Stimulated activated CD8-positive, alpha-beta memory T cell treated with anti-CD3 and anti-CD28 coated beads, Interleukin-7, amount 100 ng/mL, for 48 hours (primary cell): ENCODE results near the gene VASH2.
"Not testable (repeated sequence)": the region's sequence is repeated elsewhere in the genome, so short reads cannot be mapped to it uniquely, and the experiment has no call there.

ENCODE experiments used
- DNase-seq, 2 donors: peaks; one replicate each; pipeline ENCODE4 v3.0.0-alpha.2; 2020; ENCODE audit warnings: low read depth in 1 of 2; ENCODE audit errors: extremely low read depth in 1 of 2

The VASH2 gene

DNA sequence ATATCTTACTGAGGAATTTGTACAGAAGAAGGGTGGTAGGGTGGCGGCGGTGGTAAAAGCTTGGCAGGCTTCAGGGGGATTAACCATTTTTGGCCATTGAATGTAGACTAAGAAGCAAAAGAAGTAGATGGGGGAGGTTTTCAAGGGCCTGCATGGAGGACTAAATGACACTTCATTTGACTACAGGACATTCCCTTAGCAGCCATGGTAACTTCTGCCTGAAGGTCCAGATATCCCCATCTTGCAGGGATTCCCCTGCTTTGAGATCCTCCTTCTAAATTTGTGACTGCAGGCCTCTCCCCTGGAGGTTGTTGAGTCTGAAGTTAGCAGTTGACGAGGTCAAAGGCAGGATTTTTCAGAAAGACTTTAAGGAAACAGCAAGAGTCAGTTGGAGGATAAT, 4.8 kb downstream of the VASH2 start:
- DNase-seq, result no peak

DNA sequence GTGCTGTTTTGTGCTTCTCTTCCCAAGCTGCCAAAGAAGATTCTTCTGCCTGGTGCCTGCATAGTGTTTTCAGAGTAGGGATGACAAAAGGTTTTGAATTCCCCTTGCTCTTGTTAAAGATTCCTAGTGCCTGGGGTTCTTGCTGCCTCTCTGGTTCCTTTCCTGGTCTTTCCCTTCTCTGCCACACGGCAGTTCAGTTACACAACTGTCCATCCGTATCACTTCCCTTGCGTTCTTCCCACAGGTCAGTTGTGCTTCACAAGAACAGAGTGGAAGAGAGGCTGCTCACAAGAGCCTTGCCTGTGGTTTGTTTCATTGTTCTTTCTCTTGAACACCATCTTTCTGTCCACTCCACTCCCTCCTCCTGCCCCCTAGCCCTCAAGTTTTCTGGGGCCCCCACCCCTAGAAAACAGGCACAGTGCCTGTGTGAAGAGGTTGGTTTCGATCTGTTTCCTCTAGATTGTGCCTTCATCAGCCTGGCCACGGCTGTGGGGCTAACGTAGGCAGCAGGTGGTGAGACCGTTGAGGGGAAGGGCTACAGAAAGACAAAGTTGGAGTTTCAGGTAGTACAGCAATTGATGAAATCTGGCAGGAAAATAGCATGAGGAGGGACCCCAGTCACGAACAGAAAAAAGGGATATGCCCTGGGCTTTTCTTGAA, 5.8 kb downstream of the VASH2 start:
- DNase-seq, result no peak

- no peak for DNase-seq
Measured at GRCh38 chr1:212957546-212957945, 7.2 kb downstream of the VASH2 start.

DNA sequence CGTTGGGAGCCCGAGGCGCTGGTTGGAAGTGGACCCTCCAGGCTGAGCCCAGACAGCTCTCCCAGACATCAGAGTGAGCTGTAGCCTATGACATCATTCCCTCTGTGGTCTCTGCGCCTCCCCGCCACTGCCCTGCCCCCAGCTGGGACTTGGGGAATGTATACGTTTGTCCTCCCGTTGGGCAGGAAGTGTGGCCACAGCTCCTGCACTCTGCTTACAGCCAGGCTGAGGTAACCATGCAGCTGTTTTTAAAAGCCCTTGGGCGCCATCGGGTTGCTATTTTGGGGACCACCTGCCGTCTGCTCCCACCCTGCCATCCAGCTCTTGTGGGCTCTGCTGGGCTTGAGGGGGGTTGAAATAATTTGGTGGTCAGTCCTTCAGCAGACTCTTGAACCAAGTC, 7.8 kb downstream of the VASH2 start:
- DNase-seq, result no peak

DNA sequence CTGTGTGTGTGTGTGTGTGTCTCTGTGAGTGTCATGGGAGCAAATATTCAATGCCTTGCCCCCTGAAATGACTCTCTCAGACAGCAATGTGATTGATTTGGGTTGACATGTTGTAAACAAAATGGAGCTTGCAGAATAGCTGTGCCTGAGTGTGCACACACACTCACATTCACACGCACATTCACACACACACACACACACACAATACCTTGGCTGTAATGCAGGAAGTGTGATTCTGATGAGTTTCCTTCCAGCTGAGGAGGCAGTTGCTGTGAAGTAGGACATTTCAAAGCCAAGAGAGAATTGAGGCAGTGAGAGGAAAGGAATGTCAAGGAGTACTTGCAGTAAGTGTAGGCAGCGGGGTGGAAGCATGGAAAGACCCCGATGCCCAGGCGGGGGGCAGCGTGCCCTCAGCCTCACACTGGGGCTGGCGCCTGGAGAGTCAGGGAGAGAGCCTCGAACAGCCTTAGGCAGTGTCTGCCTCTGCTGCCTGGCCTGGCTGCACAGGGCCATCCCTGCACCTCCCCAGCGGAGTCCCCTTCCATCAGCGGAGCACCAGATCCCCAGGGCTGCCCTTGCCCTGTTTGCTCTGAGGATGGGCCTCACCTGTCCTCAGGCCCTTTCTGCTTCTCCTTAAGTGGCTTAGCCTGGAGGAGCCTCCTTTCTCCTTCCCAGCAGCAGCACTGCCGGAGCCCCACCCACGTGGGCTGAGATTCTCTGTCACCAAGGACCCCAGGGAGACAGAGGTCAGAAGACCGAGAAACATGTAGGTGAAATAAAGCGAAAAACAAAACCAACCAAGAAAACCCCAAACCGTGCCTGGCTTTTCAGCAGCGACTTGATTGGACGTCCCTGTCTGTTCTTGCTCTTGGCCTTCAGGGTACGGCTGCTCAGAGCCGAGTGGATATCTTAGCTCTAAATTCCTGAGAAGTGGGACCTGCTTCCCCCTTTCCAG, 9.2 kb downstream of the VASH2 start:
- DNase-seq, result no peak

GRCh38 chr1:212960932-212961331, 10.6 kb downstream of the VASH2 start:
- DNase-seq, result no peak

DNA sequence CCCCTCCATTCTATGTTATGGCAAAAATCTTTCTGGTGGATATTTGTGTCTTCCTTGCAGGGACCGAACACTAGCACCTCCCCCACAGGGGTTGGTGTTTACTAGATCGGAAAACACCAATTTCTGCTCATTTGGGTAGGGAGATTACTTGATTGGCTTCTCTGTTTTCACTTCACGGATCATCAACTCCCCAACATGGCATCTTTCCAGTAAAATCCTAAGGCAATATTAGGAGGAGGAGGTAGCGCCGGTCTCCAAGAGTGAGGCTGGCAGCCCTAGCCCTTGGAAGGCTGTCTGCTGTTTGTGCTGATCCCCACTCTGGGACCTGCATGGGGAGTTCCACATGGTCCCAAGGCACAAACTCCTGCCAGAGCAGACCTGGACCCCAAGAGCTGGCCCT, 12.2 kb downstream of the VASH2 start:
- DNase-seq, result no peak

DNA sequence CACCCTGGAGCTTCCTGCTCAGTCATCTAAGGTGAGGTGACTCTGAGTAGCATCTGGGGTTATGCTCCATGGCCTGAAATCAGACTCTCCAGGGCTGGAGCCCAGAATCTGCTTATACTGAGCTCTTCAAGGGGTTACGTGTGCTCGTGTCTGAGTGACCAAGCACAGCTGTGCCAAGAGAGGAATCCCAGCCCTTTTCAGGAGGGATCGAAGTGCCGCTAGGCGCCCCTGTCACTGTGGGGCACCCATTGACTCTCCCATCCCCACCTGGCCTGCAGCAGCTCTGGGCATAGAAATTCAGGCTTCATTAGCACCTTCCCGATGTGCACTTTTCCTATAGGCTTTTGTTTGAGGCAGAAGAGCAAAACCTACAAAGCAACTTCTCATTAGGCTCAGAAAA, 13.8 kb downstream of the VASH2 start:
- DNase-seq, result no peak

GRCh38 chr1:212964993-212965392, 14.7 kb downstream of the VASH2 start:
- DNase-seq, result not testable (repeated sequence)

- no peak for DNase-seq
Measured at GRCh38 chr1:212966616-212967015, 16.3 kb downstream of the VASH2 start.

DNA sequence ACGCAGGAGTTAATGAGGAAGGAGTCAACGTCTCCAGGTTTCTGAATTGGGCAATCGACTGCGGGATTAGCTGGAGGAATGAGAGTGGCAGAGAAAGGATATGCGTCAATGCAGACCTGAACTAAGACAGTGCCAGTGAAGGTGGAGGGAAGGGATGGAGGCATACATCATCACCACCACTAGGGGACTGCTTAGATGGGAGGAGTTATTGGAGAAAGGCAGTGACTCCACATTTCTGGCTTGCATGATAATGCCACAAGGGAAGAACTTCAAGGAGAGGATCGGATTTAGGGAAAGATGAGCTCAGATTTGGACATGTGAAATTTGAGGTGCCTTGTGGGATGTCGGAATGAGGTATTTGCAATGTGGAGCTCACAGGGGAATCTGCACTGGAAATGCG, 17.5 kb downstream of the VASH2 start:
- DNase-seq, result no peak

DNA sequence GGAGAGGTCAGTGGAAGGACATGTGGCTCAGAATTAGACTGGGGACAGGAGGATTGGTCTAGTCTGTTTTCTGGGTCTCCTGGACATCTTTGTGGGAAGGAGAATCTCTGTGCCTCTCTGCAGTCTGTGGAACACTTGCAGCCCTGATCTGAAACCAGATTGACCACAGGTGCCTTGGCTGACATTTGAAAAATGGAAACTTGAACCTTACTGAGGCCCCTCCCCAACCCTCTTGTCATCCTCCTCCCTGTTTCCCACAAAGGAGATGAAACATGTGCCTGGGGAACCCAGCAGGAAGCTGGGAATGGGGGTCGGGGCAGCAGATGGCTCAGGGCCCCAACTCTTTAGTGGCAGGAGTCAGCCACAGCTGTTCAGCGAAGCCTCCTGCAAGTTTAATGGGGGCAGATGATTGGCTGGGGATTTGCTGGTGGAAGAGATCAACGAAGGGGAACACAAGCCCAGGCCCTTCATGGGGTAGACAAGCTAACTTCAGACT, 18.1 kb downstream of the VASH2 start:
- no peak for DNase-seq

- no peak for DNase-seq
Measured at GRCh38 chr1:212970085-212970484, 19.7 kb downstream of the VASH2 start.

- no peak for DNase-seq
Measured at GRCh38 chr1:212971312-212971711, 21.0 kb downstream of the VASH2 start.

GRCh38 chr1:212973426-212973825, 23.1 kb downstream of the VASH2 start:
- DNase-seq, result no peak

GRCh38 chr1:212973899-212974298, 23.6 kb downstream of the VASH2 start:
- DNase-seq, result no peak

GRCh38 chr1:212974711-212975110, 24.4 kb downstream of the VASH2 start:
- DNase-seq, result no peak

GRCh38 chr1:212975111-212975918, 25.0 kb downstream of the VASH2 start:
- no peak for DNase-seq

DNA sequence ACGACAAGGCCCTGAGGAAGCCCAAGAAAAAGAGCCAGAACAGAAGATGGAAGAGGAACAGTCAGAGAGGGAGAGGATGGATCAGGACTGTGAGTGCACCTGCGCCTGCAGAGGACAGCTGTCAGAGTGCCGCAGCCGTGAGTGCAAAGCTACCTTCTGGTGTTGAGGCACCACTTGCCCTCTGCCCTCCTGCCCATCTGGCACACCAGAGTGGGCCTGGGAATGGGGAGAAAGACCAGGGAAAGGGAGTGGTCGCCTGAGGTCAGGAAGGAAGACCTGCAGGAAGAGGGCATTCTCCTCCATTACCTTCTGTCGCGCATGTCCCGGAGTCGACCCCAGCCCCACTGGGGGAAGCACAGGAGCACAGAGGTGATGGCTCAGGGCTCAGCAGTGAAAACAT, 26.2 kb downstream of the VASH2 start:
- DNase-seq, result no peak

GRCh38 chr1:212977781-212978645, 27.7 kb downstream of the VASH2 start:
- no peak for DNase-seq
